HFFc6 (cell line): ENCODE data around the gene CDK5RAP1. TPM values are rescaled to one million over a fixed set of nuclear protein-coding genes. Genes with fewer than 3 reads are reported as not detected.

Source experiments
- DNase-seq: peaks from one replicate; pipeline ENCODE4 v3.0.0-alpha.2; 2018
- H3K27ac Mint-ChIP-seq: 2 replicates; pipeline ENCODE4 v1.8.0; 2020; ENCODE audit warnings: mild to moderate bottlenecking, mixed read lengths
- H3K27me3 Mint-ChIP-seq: 2 replicates; pipeline ENCODE4 v1.8.0; 2021; ENCODE audit warnings: mild to moderate bottlenecking, moderate library complexity, mixed read lengths; ENCODE audit not compliant: insufficient read depth
- H3K36me3 Mint-ChIP-seq: 2 replicates; pipeline ENCODE4 v1.8.0; 2021; ENCODE audit warnings: low read depth, mixed read lengths
- H3K4me1 Mint-ChIP-seq: 2 replicates; pipeline ENCODE4 v1.8.0; 2020; ENCODE audit warnings: low read depth, mixed read lengths
- H3K4me3 Mint-ChIP-seq: 2 replicates; pipeline ENCODE4 v1.8.0; 2020; ENCODE audit warnings: mild to moderate bottlenecking, moderate library complexity, mixed read lengths
- H3K9me3 Mint-ChIP-seq: 2 replicates; pipeline ENCODE4 v1.8.0; 2020; ENCODE audit warnings: mild to moderate bottlenecking, mixed read lengths
- total RNA-seq, 6 experiments: library from RNA; stranded (reverse); fragmentation: NEBNext Ultra II Directional; extraction: Animal tissue kit (Norgen Biotek cat#: 25700); gene quantifications; 2 replicates in 1 of 6; 3 replicates in 5 of 6; pipeline ENCODE4 v1.2.3, GENCODE V29; 2021
- TF ChIP-seq, protein P1 (sequence below): fragments of 200-600 bp; sonication (generic); IDR thresholded peaks from 2 replicates; pipeline ENCODE4 v1.5.0; 2021; ENCODE audit warnings: antibody characterized with exemption, mild to moderate bottlenecking

CDK5RAP1 gene
- total RNA-seq, 6 experiments from 2014 or later = 22.8 to 28.4 (median 25.0) TPM

DNA sequence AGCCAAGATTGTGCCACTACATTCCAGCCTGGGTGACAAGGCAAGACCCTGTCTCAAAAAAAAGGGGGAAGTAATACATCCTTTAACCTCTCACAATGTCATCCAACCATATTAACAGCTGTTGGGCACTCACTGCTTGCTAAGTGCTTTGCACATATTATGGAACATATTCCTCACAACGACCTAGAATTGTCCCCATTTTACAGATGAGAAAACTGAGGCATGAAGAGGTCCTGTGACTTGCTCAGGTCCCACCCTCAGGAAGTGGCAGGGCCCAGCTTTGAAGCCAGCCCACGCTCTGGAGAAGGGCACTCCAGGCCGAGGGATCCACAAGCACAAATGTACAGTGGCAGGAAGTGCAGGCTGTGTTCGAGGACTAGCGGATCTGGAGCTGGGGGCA lies 85.0 kb downstream of the CDK5RAP1 start:
- Mint-ChIP-seq H3K9me3 (no peaks in the 10 kb centered on the region), H3K27ac (no peak overlapping the region), H3K4me1 (no peaks in the 10 kb centered on the region), H3K4me3 (no peak overlapping the region), H3K36me3 (no peaks in the 10 kb centered on the region), H3K27me3 (peaks cover 62% of the 10 kb centered on the region)
- no peak for DNase-seq
- TF ChIP-seq, protein P1, sequence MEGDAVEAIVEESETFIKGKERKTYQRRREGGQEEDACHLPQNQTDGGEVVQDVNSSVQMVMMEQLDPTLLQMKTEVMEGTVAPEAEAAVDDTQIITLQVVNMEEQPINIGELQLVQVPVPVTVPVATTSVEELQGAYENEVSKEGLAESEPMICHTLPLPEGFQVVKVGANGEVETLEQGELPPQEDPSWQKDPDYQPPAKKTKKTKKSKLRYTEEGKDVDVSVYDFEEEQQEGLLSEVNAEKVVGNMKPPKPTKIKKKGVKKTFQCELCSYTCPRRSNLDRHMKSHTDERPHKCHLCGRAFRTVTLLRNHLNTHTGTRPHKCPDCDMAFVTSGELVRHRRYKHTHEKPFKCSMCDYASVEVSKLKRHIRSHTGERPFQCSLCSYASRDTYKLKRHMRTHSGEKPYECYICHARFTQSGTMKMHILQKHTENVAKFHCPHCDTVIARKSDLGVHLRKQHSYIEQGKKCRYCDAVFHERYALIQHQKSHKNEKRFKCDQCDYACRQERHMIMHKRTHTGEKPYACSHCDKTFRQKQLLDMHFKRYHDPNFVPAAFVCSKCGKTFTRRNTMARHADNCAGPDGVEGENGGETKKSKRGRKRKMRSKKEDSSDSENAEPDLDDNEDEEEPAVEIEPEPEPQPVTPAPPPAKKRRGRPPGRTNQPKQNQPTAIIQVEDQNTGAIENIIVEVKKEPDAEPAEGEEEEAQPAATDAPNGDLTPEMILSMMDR = no peak

DNA sequence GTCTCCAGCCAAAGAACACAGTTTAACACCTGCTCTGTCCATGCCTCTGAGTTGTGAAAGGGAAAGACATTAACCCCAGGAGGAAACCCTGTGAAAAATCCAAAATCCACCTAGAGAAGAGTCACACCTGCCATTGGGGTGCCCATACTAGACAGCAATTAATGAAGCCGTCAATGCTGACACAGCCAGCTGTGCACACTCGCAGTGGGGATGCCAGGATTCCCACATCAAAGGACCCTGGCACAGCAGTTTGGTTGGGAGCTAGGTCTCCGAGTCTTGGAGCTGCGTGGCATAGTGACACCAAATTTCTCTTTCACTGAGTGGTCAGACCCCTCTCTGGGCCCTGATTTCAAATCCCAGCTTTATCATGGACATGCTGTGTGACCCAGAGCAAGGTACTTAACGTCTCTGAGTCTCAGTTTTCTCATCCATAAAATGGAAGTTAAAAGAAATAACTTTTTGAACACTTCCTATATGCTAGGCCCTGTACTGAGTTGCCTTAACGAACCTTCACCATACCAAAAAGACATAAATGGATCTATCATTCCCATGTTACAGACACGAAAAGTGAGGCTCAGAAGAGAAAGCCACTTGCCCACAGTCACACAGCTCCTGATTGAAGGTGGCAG lies 87.5 kb downstream of the CDK5RAP1 start:
- Mint-ChIP-seq H3K27ac (no peak overlapping the region), H3K36me3 (no peaks in the 10 kb centered on the region), H3K4me1 (no peaks in the 10 kb centered on the region), H3K27me3 (peaks cover 52% of the 10 kb centered on the region), H3K9me3 (no peaks in the 10 kb centered on the region), H3K4me3 (no peak overlapping the region)
- TF ChIP-seq, protein P1 = no peak
- no peak for DNase-seq

DNA sequence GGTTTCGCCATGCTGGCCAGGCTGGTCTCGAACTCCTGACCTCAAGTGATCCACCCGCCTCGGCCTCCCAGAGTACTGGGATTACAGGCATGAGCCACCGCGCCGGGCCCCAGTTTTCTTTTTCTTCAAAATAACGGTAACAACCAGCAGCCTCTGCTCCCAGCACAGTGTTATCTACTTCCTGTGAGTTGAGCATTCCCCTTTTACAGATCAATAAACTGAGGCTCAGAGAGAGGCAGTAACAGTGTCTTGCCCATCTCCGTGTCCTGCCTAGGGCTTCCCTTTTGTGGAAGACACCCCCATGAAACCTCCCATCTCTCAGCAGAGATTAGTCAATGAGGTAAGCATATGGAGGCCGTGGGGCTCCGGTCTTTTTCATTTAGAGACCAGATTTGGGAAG lies 88.7 kb downstream of the CDK5RAP1 start:
- DNase-seq = no peak
- Mint-ChIP-seq H3K9me3 (no peaks in the 10 kb centered on the region), H3K4me1 (no peaks in the 10 kb centered on the region), H3K27me3 (peaks cover 40% of the 10 kb centered on the region), H3K4me3 (no peak overlapping the region), H3K27ac (no peak overlapping the region), H3K36me3 (no peaks in the 10 kb centered on the region)
- TF ChIP-seq, protein P1 = no peak

DNA sequence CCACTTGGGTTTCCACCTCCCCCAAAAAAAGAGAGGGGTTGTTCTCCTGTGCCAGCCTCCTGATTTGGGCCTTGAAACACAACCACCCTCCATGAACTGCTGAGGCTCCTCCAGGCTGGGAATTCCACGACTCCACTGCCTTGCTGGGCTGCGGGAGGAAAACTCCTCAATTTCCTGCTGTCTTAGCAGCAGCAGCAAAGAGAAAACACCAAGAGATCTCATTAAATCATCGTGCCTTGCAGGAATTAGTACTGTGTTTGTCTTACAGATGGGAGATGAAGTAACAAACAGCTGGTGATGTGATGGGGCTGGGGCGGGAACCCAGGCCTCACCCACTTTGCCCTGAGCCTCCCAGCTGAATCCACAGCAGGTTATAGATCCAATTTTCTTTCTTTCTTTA lies 89.3 kb downstream of the CDK5RAP1 start:
- no peaks in the 10 kb centered on the region for H3K36me3 Mint-ChIP-seq
- H3K27me3 Mint-ChIP-seq = peaks cover 34% of the 10 kb centered on the region
- H3K4me1 Mint-ChIP-seq = no peaks in the 10 kb centered on the region
- TF ChIP-seq, protein P1 = no peak
- H3K4me3 Mint-ChIP-seq = no peak overlapping the region
- DNase-seq = no peak
- no peaks in the 10 kb centered on the region for H3K9me3 Mint-ChIP-seq
- no peak overlapping the region for H3K27ac Mint-ChIP-seq

DNA sequence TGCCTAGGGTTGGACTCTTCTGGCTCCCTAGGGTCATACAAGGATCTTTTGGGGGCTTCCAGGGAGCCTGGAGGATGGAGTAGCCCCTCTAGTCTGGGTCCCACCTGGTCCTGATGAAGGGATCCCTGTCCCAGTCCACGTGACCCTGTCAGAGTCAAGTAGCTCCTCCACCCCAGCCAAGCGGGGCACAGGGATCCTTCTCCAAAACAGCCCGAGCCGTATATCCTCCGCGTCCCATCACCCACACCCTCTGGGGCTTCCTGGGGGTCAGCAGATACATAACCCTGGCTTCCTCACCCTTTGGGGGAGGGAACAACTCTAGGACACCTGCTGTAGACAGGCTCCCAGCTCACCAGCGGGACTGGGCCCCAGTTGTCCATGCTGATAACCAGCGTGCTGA lies 90.3 kb downstream of the CDK5RAP1 start:
- TF ChIP-seq, protein P1 = no peak
- Mint-ChIP-seq H3K27ac (no peak overlapping the region), H3K4me1 (peaks cover 2% of the 10 kb centered on the region), H3K27me3 (peaks cover 29% of the 10 kb centered on the region), H3K4me3 (no peak overlapping the region), H3K36me3 (no peaks in the 10 kb centered on the region), H3K9me3 (no peaks in the 10 kb centered on the region)
- no peak for DNase-seq
